ENCODE measurements around the gene TFF1.

TFF1 gene

GRCh38 chr21:42316891-42317290, 49.4 kb downstream of the TFF1 start:
- DNase-seq (ENCODE audit: low read depth in 2 of 2): no peak
- no peak overlapping the region for H3K4me3 ChIP-seq (replicated peaks in 1 of 2; ENCODE audit: low read depth in 2 of 2, low read length in 2 of 2)
- no peak for TF ChIP-seq CTCF (IDR thresholded peaks at IDR 0.05; ENCODE audit: low read depth, low read length)

- no peak within 1 kb of the TSS for H3K4me3 ChIP-seq (replicated peaks in 1 of 2; ENCODE audit: low read depth in 2 of 2, low read length in 2 of 2)
- no peak for DNase-seq (ENCODE audit: low read depth in 2 of 2)
Observed at GRCh38 chr21:42315296-42315891, 50.9 kb downstream of the TFF1 start, which contains the start of gene TFF3. TFF3 (minus strand) TSS chr21:42315409; CDS start chr21:42315374, 35 bp downstream.

DNA sequence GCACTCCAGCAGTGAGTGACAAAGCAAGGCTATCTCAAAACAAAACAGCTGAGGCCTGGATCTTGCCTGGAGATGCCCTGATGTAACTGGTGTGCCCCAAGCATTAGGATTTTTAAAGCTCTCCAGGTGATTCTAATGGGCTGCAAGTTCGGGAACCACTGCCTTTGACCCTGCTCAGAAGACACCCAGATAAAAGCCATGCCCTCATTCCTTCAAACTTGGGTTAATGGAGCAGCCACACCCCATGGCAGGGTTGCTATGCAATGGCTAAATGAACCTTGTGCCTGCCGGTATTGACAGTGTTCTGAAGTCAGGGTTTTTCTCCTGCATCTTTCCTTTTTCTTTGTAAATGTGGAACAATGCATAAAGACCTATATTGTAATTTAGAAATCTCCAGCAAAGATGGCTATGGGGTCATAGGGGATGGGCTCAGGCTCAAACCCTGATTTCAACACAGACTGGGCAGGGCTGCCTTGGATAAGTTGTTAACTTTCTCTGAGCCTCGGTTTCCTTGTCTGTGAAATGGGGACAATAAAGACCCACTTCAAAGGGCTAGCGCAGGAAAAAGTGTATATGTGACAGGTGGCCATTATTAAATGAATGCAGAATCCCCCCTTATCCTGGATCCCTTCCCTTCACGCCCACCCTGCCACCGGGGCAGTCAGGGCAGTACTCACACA, 51.6 kb downstream of the TFF1 start:
- no peak for TF ChIP-seq CTCF (IDR thresholded peaks at IDR 0.05; ENCODE audit: low read depth, low read length)
- no peak overlapping the region for H3K4me3 ChIP-seq (replicated peaks in 1 of 2; ENCODE audit: low read depth in 2 of 2, low read length in 2 of 2)
- DNase-seq (ENCODE audit: low read depth in 2 of 2): no peak

More at GRCh38 chr21:42315296-42315891, 50.9 kb downstream of the TFF1 start, which contains the start of gene TFF3:
- TF ChIP-seq CTCF (IDR thresholded peaks at IDR 0.05; ENCODE audit: low read depth, low read length): no peak

DNA sequence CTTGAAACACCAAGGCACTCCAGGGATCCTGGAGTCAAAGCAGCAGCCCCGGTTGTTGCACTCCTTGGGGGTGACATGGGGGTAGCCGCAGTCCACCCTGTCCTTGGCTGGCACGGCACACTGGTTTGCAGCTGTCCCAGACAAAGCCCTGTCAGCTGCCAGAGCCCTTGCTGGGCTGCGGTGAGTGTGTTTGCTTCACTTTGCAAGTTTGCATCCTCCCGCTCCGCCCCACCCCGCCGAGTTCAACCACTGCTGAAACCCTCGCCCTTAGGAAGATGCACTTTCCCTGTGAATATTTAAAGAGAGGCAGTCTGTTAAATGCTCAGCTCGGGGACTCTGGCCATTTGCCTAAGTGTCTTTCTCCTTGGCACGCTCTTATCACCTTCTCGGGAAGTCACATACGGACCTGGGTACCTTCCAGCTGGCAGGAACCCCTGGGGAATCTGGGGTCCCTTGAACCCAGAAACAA, 52.8 kb downstream of the TFF1 start:
- TF ChIP-seq CTCF (IDR thresholded peaks at IDR 0.05; ENCODE audit: low read depth, low read length): no peak
- DNase-seq (ENCODE audit: low read depth in 2 of 2): no peak
- H3K4me3 ChIP-seq (replicated peaks in 1 of 2; ENCODE audit: low read depth in 2 of 2, low read length in 2 of 2): no peak overlapping the region

GRCh38 chr21:42312626-42313104, 53.7 kb downstream of the TFF1 start:
- DNase-seq (ENCODE audit: low read depth in 2 of 2): no peak
- H3K4me3 ChIP-seq (replicated peaks in 1 of 2; ENCODE audit: low read depth in 2 of 2, low read length in 2 of 2): no peak overlapping the region
- TF ChIP-seq CTCF (IDR thresholded peaks at IDR 0.05; ENCODE audit: low read depth, low read length): no peak

Measured in cardiac fibroblast (primary cell).